HG03095 (cell line): ENCODE data around the gene RIMBP2.

Experiments
- ATAC-seq: cut with Tn5 transposase; IDR thresholded peaks from one replicate; pipeline ENCODE4 v1.9.1; 2021; ENCODE audit warnings: moderate library complexity; ENCODE audit not compliant: unreplicated experiment

Gene RIMBP2

GRCh38 chr12:130547480-130548155 is 168.5 kb downstream of the RIMBP2 start:
- no peak for ATAC-seq

- ATAC-seq, result no peak
These were observed 169.6 kb downstream of the RIMBP2 start for GRCh38 chr12:130546494-130546893.

- ATAC-seq, result no peak
These were observed 170.6 kb downstream of the RIMBP2 start for GRCh38 chr12:130545475-130545874.

GRCh38 chr12:130540376-130540775 is 175.7 kb downstream of the RIMBP2 start:
- ATAC-seq, result no peak

GRCh38 chr12:130538343-130539095 is 177.6 kb downstream of the RIMBP2 start:
- ATAC-seq, result no peak

- no peak for ATAC-seq
These were observed 178.4 kb downstream of the RIMBP2 start for GRCh38 chr12:130537655-130538054.

GRCh38 chr12:130537051-130537450 is 179.0 kb downstream of the RIMBP2 start:
- ATAC-seq, result no peak

- no peak for ATAC-seq
These were observed 185.7 kb downstream of the RIMBP2 start for GRCh38 chr12:130530429-130530828.

- no peak for ATAC-seq
These were observed 186.3 kb downstream of the RIMBP2 start for GRCh38 chr12:130529781-130530180.

- ATAC-seq, result no peak
These were observed 188.9 kb downstream of the RIMBP2 start for GRCh38 chr12:130527239-130527638.

- ATAC-seq, result no peak
These were observed 189.3 kb downstream of the RIMBP2 start for GRCh38 chr12:130526813-130527212.

GRCh38 chr12:130525384-130526172 is 190.5 kb downstream of the RIMBP2 start:
- ATAC-seq, result no peak

- no peak for ATAC-seq
These were observed 191.3 kb downstream of the RIMBP2 start for GRCh38 chr12:130524759-130525158.

GRCh38 chr12:130523863-130524614 is 192.1 kb downstream of the RIMBP2 start:
- ATAC-seq, result no peak

- no peak for ATAC-seq
These were observed 192.9 kb downstream of the RIMBP2 start for GRCh38 chr12:130523208-130523607.

GRCh38 chr12:130522244-130522834 is 193.8 kb downstream of the RIMBP2 start:
- no peak for ATAC-seq

GRCh38 chr12:130521375-130522124 is 194.5 kb downstream of the RIMBP2 start:
- ATAC-seq, result no peak

GRCh38 chr12:130520784-130521183 is 195.3 kb downstream of the RIMBP2 start:
- ATAC-seq, result no peak

- ATAC-seq, result no peak
These were observed 198.5 kb downstream of the RIMBP2 start for GRCh38 chr12:130517588-130517987.

GRCh38 chr12:130514149-130514551 is 201.9 kb downstream of the RIMBP2 start:
- no peak for ATAC-seq
